Left renal pelvis (tissue), 4 donors: ENCODE measurements around the gene C3orf85. TPM values are rescaled to one million over a fixed set of nuclear protein-coding genes. Genes with fewer than 3 reads are reported as not detected.

Source experiments
- DNase-seq, 4 donors: peaks; one replicate each; pipeline ENCODE4 v3.0.0-alpha.2; 2013; ENCODE audit warnings: low read depth in 4 of 4, low spot score in 3 of 4
- polyA plus RNA-seq, 4 donors: library from polyadenylated mRNA; unstranded; fragments of 120-200 nt; gene quantifications; one replicate each; pipeline ENCODE4 v1.2.1, GENCODE V29; 2013; ENCODE audit not compliant: insufficient read length in 4 of 4

The C3orf85 gene
- polyA plus RNA-seq, 4 donors: 0.27 to 17.5 (median 12.9) TPM

DNA sequence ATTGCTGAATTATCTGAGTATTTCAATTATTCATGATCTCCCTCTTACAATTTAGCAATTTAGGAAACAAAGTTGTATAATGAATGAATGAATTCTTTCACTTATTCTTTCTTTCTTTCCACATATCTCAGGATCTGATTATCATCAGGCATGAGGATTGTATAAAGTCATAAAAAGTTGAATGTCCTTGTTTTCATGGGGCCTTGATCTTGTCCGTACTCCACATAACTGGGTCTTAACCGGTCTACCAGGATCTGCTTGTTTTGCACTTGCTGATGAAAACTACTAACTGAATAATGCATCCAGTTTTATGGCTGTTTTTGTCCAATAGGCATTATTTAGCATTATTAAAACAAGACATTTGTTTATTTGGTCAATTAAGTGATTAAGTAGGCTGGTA lies 12.6 kb downstream of the C3orf85 start:
- no peak for DNase-seq

DNA sequence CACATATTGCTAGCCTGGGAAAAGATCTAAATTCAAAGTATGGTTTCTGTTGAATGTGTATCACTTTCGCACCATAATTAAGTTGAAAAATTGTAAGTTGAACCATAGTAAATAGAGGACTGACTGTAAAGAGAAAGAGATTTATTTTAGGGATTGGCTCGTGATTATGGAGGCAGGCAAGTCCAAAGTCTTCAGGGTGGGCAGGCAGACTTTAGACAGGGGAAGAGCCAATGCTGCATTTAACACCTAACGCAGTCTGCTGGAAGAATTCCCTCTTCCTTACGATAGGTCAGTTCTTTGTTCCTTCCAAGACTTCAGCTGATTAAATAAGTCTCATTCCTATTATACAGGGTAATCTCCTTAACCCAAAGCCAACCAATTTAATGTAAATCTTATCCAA lies 15.8 kb downstream of the C3orf85 start:
- DNase-seq: no peak

DNA sequence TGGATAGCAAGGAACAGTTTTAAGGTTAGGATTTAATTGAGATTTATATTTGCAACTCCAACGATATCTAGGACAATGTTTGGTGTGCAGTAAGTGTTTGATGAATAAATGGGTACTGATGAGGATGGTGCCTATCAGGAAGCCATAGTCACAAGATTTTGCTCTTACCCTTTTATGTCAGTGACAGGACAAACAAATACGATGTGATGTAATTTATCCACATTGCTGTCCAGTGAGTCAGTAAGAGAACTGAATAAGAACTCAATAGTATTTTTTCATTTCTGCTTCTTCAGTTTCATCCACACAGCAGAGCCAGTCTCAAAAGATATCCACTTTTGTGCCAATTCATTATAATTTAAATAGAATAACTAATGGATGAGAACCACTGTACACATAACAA lies 18.5 kb downstream of the C3orf85 start:
- DNase-seq: no peak

DNA sequence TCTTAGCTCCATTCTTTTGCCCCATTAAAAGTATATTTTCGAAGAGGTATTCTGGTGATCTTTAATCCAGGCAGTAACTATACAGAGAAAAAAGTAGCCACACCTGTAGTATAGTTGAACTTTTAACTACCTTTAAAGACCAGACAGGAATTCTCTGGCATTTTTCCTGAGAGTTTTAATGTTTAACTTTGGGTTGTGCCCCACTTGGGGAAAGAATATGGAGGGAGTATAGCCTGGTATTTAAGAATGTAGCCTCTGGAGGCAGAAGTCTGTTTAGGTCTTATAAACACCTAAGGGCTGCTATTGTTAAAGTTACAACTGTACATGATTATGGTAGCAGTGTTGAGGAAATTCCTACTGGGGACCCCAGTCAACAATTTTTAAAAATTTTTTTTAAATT lies 19.3 kb downstream of the C3orf85 start:
- no peak for DNase-seq

DNA sequence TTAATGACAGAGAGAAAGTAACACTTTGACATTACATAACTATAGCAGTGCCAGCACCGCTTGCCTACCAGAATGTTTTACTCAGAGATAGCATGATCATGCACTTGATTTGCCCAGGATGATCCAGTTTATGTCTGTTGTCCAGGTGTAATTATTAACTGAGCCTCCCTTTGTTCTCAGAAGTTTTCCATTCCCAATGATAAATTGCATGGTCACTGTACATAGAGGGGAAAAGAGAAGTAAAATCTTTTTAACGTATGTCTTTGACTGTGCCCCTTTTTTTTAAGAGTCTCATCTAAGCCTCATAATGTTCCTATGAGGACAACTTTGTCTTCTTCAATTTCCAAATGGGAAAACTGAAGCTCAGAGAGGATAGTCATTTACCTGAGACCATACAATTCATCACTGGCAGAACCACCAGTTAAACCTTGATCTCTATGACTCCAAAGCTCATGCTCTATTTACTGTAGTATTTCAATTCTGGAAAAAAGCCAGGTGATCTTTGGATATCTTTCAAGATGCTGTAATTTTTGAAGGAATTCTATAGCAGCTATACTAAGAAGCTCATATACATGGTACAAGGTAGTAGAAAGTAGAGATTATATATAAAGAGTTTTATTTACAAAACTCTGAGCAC lies 25.1 kb downstream of the C3orf85 start:
- no peak for DNase-seq

DNA sequence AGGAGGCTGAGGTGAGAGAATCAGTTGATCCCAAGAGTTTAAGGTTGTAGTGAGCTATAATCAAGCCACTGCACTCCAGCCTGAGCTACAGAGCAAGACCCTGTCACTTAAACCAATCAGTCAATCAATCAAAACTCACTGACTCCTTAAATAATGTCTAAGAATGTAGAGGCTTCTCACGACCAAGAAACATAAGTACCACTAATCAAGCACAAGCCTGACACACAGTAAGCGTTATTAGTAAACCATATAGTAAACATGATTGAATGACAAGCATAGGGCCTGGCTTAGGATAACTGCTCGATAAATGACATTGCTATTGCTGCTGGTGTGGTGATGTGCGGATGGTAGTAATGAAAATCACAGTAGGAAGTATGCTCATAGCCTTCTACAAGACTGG lies 29.4 kb downstream of the C3orf85 start:
- DNase-seq: no peak

DNA sequence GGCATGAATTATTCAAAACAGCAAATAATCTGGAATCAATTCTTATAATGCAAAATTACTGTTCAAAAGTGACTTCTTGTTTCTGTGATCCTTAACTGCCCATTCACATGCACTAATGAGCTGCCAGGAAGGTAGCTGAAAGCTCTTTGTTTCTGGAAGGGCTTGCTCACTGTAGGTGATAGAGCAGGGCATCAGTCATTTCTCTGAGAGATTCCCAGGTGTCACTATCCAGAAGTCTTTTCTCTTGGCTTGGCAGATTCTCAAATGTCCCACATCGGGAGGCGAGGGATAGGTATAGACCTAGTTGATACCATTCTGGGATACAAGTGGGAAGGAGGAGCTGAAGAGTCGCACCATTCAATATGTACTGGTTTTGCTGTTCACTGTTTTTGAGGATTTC lies 35.0 kb downstream of the C3orf85 start:
- no peak for DNase-seq

DNA sequence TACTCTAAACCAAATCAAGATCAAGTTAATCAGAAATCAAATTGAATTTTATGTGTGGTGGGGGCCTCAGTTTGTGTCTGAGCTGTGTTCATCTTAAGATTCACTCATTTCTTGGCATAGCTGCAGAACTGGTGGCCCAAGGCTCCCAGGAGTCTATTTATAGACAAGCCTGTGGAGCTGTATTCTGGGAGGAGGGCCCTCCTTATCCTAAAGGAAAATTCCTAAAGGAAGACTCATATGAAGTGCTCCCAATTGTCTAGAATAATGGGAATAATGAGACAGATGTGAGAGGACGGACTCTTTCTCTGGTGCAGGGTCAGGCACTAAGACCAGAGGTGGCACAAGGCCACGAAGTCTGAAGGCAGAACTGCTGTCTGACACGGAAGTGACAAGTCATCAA lies 38.9 kb downstream of the C3orf85 start:
- no peak for DNase-seq

DNA sequence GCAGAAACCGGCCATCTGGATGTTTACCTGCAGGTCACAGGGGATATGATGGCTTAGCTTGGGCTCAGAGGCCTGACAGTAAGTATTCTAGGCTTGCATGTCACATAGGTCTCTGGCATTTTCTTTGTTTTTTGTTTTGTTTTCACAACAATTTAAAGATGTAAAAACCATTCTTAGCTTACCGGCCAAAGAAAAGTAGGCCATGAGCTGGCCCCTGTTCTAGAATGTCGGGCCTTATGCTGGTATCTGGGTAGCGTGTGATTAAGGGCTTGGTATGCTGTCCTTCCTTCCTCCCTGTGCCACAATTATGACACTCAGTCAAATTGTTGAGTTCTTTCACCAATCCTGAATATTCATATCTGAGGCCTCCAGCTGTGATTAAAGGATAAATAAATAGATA lies 40.2 kb downstream of the C3orf85 start:
- no peak for DNase-seq

DNA sequence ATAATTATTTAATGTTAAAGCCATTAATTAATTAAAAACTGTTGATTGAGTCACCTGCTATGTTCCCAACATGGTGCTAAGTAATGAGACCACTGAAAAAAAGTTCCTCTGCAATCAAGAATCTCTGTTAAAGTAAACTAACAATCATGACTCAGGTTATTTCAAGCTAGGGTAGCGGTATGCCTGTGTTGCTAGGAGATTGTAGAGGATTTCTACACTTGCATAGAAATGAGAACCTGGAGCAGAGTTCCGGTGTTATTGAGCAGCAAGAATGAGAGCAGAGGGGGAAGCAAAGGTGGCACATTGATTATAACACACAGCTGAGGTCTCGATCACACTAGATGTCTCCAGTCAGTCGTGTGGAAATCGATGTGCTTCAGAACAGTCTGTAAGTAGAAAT lies 41.4 kb downstream of the C3orf85 start:
- no peak for DNase-seq

DNA sequence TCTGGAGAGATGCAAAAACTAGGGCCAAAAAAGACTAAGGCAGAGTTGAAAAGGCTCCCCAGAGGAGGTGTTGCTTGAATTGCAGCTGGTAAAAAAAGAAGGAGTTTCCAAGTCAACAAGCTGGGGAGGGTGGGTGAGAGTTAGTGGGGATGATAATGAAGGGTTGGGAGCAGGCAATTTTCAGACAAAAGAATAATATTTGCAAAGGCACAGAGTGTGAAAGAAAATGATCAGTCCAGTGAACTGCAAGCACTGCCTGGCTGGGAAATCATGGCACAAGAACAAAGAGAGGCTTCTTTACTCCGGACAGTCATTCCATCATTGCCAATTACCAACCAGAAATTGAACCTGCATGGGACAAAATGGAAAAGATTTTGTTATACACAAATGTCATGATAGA lies 42.2 kb downstream of the C3orf85 start:
- DNase-seq: no peak

DNA sequence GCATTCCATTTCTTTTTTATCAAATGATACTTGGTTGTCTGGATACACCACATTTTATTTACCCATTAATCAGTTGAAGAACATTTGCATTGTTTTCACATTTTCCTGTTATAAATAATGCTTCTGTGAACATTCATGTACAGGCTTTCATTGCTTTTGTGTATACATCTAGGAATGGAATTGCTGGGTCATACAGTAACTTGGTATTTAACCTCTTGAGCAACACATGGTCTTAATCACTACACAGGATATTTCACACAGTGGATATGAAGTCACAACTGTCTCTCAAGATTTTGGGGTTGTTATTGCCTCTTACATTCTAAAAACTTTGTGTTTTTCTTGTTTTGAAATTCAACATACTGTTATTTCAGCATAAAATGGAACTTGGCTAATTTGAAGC lies 48.2 kb downstream of the C3orf85 start:
- DNase-seq: no peak

DNA sequence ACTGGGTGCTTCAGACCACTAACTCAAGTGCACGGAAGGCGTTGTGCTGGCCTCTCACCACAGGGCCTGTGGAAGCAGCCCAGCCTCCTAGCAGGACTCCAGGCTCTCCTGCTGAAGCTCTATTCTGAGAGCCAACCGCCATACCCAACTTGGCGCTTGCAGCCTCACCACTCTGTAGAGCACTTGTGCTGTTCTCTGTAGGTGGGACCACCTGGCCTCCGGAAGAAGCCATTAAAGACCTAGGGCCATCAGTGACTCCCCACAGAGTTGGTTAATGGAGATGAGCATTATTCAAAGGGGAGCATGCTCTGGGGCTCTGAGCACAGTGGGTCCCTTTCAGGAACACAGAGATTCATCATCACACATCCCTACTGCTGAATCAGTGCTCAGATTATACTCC lies 50.9 kb downstream of the C3orf85 start:
- no peak for DNase-seq

DNA sequence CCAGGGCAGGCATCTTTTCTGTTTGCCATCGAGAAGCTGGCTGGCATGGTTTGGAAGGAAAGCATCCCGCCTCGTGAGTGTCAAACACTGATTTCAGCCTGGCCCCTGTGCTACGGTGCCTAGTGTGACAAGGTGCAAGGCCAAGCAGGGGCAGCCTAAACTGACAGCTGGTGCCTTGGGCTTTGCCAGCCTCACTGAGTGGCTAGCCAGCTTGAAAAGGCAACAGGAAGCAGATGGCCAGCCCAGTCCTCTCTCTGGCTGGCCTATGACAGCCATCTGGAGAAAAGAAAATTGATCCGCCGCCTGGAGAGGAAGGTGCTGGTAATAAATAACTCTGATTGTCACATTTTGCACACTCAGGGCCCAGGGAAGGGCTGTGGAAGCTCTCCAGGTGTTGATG lies 52.2 kb downstream of the C3orf85 start:
- no peak for DNase-seq

DNA sequence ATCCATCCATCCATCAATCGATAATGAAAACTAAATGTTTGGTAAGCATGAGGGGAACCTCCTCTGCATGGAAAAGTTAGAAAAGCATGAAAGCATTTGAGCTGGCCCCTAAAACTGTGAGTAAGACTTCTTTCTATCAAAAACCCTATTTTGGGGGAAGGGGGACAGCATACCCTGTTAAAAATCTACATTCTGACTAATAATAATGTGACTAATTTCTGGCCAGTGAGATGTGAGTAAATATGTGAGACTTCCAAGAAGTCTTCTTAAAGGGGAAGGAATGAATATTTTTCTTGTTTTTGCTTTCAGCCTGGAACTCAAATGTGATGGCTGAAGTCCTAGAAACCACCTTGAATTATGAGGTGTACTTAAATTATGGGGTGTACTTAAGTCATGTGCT lies 54.9 kb downstream of the C3orf85 start:
- no peak for DNase-seq

DNA sequence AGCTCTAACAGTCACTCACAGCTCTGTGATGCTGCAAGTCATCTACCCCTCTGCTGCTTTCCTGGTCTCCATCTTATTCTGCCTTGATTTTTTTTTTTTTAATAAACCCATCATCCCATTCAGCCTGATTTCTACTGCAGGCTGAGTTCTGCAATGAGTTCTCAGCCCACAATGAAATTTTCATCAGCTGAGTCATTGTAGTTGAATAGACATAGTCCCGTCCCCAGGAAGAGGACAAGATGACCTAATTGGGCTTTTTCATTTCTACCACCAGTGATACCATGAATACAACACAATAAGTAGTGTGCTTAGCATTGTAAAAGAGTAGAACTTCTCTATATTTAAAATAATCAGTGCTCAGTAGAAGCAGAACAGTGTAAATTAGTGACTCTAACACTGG lies 59.3 kb downstream of the C3orf85 start:
- no peak for DNase-seq

Other genes with a start within 250 kb of the C3orf85 start
- under 1 TPM in 2 of 4 donors, not detected in 2; 0.26 to 0.27 TPM for gene GUCA1C, start 182.8 kb upstream of the C3orf85 start, polyA plus RNA-seq
- under 1 TPM; 0.20 to 0.83 (median 0.59) TPM for gene MORC1, start 18.6 kb upstream of the C3orf85 start, polyA plus RNA-seq
- gene DPPA2, start 179.8 kb downstream of the C3orf85 start, polyA plus RNA-seq: 1 to 10 TPM in 2 of 4 donors, under 1 TPM in 2; 0.19 to 1.6 (median 1.1) TPM
- gene DPPA4, start 200.8 kb downstream of the C3orf85 start, polyA plus RNA-seq: 10 to 100 TPM in 1 of 4 donors, 1 to 10 TPM in 3; 3.6 to 12.3 (median 5.3) TPM